Retinal pigment epithelial cell (primary cell): Measurements from ENCODE around the gene BICDL1.

Source experiments
- DNase-seq: peaks from one replicate; pipeline ENCODE4 v3.0.0-alpha.2; 2010; ENCODE audit warnings: low read depth
- H3K4me3 ChIP-seq: 2 replicates; pipeline ENCODE4 v1.5.1; 2011; ENCODE audit warnings: mild to moderate bottlenecking, low read length, control low read depth, moderate library complexity
- TF ChIP-seq, protein P1 (sequence below): conservative IDR thresholded peaks from 2 replicates; pipeline ENCODE4 v1.5.1; 2011; ENCODE audit warnings: low read depth, low read length, control low read depth, inconsistent platforms

The BICDL1 gene

DNA sequence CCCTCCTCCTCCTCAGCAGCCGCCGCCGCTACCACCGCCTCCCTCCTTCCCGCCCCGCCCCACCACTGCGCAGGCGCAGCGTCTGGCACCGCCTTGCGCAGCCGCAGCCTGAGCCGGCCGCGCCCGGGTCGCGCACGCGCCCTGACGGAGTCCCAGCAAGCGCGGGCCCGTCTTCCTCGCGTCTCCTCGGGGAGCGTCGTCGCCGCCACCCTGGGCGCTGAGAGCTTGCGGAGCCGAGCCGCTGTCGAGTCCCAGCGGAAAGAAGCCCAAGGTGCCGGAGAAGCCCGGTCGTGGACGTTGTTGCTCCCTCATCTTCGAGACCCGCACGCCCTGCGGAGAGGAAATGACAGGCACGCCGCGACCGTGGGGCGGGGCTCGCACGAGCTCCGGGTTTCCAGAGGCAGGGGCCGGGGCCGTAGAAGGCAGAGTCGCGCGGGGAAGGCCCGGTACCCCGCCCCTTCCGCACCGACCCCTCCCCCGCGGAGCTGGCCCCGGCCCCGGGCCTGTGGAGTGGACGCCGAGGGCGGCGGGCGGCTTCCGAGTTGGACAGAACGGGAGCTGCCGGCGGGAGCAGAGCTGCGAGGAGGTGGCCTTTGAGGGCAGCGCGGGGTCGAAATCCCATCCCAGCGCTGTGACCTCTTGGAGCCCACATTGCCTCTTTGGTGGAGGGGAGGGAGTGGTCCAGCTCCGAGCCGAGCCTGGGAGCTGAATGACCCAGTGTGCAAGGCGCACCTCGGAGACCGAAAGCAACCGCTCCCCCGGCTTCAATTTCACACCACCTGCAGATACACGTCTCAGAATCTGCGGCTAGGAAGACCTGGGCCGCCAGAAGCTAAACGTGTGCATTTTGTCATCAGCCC lies 128.0 kb downstream of the BICDL1 start:
- peak overlapping the region; percentile 84 for H3K4me3 ChIP-seq

DNA sequence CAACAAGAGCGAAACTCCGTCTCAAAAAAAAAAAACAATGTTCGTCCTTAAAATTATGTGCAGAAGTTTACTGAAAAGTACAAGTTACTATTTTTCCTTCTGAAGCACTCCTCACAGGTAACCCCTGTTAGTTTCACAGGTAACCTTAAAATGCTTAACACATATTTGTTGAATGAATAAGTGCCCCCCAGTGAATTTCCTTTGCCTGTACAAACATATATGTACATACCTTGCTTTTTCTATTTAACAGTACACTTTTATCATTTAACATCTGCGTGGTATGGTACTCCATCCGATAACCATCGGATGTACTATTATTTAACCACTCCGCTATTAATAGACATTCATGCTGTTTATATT lies 128.9 kb downstream of the BICDL1 start:
- peak overlapping the region; percentile 84 for H3K4me3 ChIP-seq
- TF ChIP-seq, protein P1, sequence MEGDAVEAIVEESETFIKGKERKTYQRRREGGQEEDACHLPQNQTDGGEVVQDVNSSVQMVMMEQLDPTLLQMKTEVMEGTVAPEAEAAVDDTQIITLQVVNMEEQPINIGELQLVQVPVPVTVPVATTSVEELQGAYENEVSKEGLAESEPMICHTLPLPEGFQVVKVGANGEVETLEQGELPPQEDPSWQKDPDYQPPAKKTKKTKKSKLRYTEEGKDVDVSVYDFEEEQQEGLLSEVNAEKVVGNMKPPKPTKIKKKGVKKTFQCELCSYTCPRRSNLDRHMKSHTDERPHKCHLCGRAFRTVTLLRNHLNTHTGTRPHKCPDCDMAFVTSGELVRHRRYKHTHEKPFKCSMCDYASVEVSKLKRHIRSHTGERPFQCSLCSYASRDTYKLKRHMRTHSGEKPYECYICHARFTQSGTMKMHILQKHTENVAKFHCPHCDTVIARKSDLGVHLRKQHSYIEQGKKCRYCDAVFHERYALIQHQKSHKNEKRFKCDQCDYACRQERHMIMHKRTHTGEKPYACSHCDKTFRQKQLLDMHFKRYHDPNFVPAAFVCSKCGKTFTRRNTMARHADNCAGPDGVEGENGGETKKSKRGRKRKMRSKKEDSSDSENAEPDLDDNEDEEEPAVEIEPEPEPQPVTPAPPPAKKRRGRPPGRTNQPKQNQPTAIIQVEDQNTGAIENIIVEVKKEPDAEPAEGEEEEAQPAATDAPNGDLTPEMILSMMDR = no peak
- no peak for DNase-seq

More for the DNA sequence above, 128.0 kb downstream of the BICDL1 start:
- TF ChIP-seq, protein P1 = no peak
- DNase-seq = peak; percentile 50

DNA sequence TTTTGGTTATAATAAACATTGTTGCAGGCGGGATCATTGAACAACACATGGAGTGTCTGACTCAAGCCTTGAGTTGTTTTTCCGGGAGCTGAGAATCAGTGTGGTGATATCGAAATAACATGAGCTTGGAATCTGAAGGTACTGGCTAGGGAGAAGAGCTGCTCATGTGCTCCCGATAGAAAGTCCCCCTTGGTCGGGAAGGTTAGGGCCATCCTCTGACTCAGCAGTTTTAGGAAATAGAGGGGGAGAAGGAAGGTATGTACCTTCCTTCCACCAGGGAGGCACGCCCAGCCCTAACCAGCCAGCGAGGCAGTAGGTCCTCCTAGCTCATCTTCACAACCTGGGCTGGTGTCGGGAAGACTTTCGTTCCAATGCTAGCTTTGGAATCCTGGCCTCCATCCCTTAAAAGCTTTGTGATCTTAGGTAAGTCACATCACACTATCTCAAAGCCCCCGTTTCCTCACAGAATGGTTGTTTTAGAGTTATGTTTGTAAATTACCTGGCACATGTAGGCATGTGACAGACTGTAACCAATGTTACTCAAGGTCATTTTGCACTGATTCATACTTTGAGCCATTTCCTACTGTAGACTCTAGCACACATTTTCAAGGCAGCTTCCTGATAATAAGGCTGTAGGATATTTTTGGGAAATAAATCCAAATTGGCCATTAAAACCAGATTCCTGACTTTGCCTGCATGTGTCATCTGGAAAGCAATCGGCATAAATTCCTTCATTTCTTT lies 129.5 kb downstream of the BICDL1 start:
- peak overlapping the region; percentile 84 for H3K4me3 ChIP-seq
- DNase-seq = no peak

DNA sequence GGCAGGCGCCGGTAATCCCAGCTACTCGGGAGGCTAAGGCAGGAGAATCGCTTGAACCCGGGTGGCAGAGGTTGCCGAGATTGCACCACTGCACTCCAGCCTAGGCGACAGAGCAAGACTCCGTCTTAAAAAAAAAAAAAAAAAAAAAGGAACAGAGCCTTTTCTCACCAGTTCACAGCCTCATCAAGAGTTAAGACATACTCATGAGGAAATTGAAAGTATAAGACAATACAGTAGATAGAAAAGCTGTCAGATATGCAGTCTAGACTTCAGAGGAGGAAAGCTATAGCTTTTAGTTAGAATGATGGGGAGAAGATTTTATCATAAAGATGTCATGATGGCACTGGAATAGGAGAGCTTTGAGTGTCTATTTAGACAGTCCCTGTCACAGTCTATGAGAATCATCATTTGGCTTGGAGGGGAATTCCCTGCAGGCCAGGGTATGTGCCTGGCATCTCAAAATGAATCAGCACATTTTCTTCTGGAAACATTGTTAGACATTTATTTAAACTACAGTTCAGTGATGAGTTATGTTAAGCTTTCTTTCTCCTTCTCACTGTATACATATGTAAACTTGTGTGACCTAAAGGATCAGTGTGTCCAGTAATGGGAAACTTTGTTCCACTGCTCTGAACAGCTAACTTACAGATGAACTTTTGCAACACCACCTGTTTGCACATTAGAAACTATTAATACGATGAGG lies 130.4 kb downstream of the BICDL1 start:
- no peak overlapping the region for H3K4me3 ChIP-seq
- TF ChIP-seq, protein P1 = no peak
- no peak for DNase-seq

More for the DNA sequence above, 129.5 kb downstream of the BICDL1 start:
- TF ChIP-seq, protein P1 = no peak

DNA sequence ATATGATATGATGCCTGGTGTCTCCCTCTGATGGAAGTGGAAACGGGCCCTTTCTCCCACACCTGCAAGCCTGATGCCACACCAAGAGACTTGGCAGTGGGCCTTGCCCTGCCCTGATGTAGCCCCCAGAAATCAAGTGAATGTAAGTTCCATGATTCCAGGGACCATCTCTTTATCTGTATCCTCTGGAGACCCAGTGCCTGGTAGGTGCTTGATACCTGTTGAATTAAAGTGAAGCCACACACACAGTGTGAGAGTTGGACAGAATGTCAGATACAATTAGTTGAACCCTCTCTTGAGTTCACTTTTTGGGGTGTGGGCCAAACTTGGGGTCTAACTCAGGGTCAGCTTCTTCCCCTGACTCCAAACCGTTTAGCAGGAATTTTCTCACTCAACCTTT lies 132.3 kb downstream of the BICDL1 start:
- no peak for DNase-seq
- no peak overlapping the region for H3K4me3 ChIP-seq
- TF ChIP-seq, protein P1 = no peak

DNA sequence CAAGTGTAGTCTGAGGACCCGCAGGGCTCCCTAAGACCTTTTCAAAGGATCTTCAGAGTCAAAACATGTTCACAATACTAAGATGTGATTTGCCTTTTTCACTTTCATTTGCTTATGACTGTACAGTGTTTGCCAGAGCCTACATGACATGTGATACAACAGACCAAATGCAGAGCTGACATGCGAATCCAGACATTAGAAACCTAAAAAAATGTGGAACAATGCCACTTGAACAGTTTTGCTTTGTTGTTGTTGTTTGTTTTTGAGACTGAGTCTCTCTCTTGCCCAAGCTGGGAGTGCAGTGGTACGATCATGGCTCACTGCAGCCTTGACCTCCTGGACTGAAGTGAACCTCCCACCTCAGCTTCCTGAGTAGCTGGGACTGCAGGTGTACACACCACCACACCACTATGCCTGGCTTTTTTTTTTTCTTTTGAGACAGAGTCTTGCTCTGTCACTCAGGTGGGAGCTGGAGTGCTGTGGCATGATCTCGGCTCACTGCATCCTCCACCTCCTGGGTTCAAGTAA lies 132.8 kb downstream of the BICDL1 start:
- TF ChIP-seq, protein P1 = no peak
- no peak overlapping the region for H3K4me3 ChIP-seq
- DNase-seq = no peak
